ENCODE measurements around the gene LRRC1. TPM values are rescaled to one million over a fixed set of nuclear protein-coding genes. Genes with fewer than 3 reads are reported as not detected.

The LRRC1 gene
- total RNA-seq, 1 experiment from 2014 or later, result 10.3 TPM

GRCh38 chr6:53931086-53931485 lies 136.3 kb downstream of the LRRC1 start:
- no peak overlapping the region for H3K18ac ChIP-seq (ENCODE audit: insufficient read length, low read depth, low read length)
- Mint-ChIP-seq H3K27me3 (ENCODE audit: low read depth) (peaks cover 2% of the 10 kb centered on the region; the same call in 1 of the 2 replicates), H3K4me3 (no peak overlapping the region), H3K36me3 (ENCODE audit: insufficient read depth in 1 of 3, low read depth in 3 of 3) (peaks cover 3 to 19% (median 12%) of the 10 kb centered on the region in 3 experiments), H3K4me1 (peaks cover 0 to 4% of the 10 kb centered on the region in 2 experiments; a peak in 1 of 4 replicates), H3K27ac (no peak overlapping the region), H3K9me3 (peaks cover 5 to 8% of the 10 kb centered on the region in 2 experiments; a peak in 4 of 5 replicates)
- H3K79me1 ChIP-seq (ENCODE audit: insufficient read depth, low read depth, low read length, poor library complexity, severe bottlenecking), result no peaks in the 10 kb centered on the region
- H3K4me2 ChIP-seq (ENCODE audit: insufficient read depth, insufficient read length, low read length), result no peak overlapping the region
- no peak overlapping the region for H2BK20ac ChIP-seq (ENCODE audit: low read depth, low read length, poor library complexity, severe bottlenecking)
- H3K4me1 ChIP-seq (ENCODE audit: insufficient read depth, low read length), result no peaks in the 10 kb centered on the region
- H2BK12ac ChIP-seq (ENCODE audit: insufficient read length, low read depth, low read length), result no peak overlapping the region
- no peak overlapping the region for H3K23ac ChIP-seq (ENCODE audit: insufficient read length, low read depth, low read length)
- no peak overlapping the region for H4K5ac ChIP-seq (ENCODE audit: insufficient read length, low read depth, low read length)
- no peak overlapping the region for H3K27ac ChIP-seq (ENCODE audit: insufficient read length, low read depth, low read length)
- H2BK120ac ChIP-seq (ENCODE audit: low read depth, low read length, poor library complexity, severe bottlenecking), result no peak overlapping the region
- no CpG with 5 or more reads among the region's 3 CpGs for WGBS (ENCODE audit: extremely low coverage, insufficient read length, low lambda C conversion rate)
- no peak overlapping the region for H3K4ac ChIP-seq (ENCODE audit: low read depth, low read length)
- no peak overlapping the region for H4K8ac ChIP-seq (replicated peaks; ENCODE audit: insufficient read length, low read depth, low read length)
- no peak overlapping the region for H4K91ac ChIP-seq (ENCODE audit: insufficient read length, low read depth, low read length)
- H3K14ac ChIP-seq (ENCODE audit: insufficient read depth, low read length), result no peak overlapping the region
- H4K20me1 ChIP-seq (ENCODE audit: control insufficient read depth, insufficient read depth, insufficient read length), result no peaks in the 10 kb centered on the region
- DNase-seq, result no peak
- H2BK15ac ChIP-seq (ENCODE audit: low read depth, low read length), result no peak overlapping the region
- no peak overlapping the region for H2AK5ac ChIP-seq (ENCODE audit: insufficient read length, low read length)
- no peaks in the 10 kb centered on the region for H3K79me2 ChIP-seq (ENCODE audit: insufficient read depth, low read length)
- no peak overlapping the region for H3K56ac ChIP-seq (ENCODE audit: insufficient read length, low read depth, low read length)
- TF ChIP-seq CTCF (conservative IDR thresholded peaks at IDR 0.05), result no peak
- H3K27me3 ChIP-seq (ENCODE audit: insufficient read depth, low read length), result no peaks in the 10 kb centered on the region
- H3T11ph ChIP-seq (ENCODE audit: low read length), result no peak overlapping the region
- no peaks in the 10 kb centered on the region for H3K9me3 ChIP-seq (ENCODE audit: control insufficient read depth, low read depth, low read length)
- no peak overlapping the region for H3K9ac ChIP-seq (ENCODE audit: extremely low read depth, insufficient read length, low read length)
- H2BK5ac ChIP-seq (ENCODE audit: insufficient read length, low read length), result no peak overlapping the region
- no peak overlapping the region for H2AFZ ChIP-seq (ENCODE audit: low read length)
- no peaks in the 10 kb centered on the region for H3K23me2 ChIP-seq (ENCODE audit: insufficient read length, low read depth, low read length, poor library complexity, severe bottlenecking)

All from H9 (cell line).